ENCODE measurements around the gene TOM1L1. TPM values are rescaled to one million over a fixed set of nuclear protein-coding genes. Genes with fewer than 3 reads are reported as not detected.

The TOM1L1 gene
- total and polyA plus RNA-seq, 4 donors: 21.4 to 119 (median 33.9) TPM

- no peaks in the 10 kb centered on the region for H3K9me3 ChIP-seq (ENCODE audit: control insufficient read depth in 4 of 4, low read length in 3 of 4)
- no peak overlapping the region for H3K4me3 ChIP-seq (ENCODE audit: low read depth in 1 of 3, low read length in 3 of 3)
- no peak overlapping the region for H3K27ac ChIP-seq (ENCODE audit: low read depth in 1 of 2, low read length in 2 of 2)
- H3K9ac ChIP-seq (ENCODE audit: low read depth in 1 of 2, low read length in 2 of 2): no peak overlapping the region
- peaks cover 4 to 31% (median 17%) of the 10 kb centered on the region in 4 donors for H3K36me3 ChIP-seq (ENCODE audit: control insufficient read depth in 4 of 4, insufficient read depth in 3 of 4, low read depth in 1 of 4, low read length in 3 of 4)
- TF ChIP-seq GABPA (IDR thresholded peaks at IDR 0.05 in 1 of 2, conservative IDR thresholded peaks at IDR 0.05 in 1 of 2) (no peak), CTCF (IDR thresholded peaks at IDR 0.05; ENCODE audit: low read depth, low read length, missing input control) (no peak), NR2F2 (IDR thresholded peaks at IDR 0.05) (no peak), YY1 (IDR thresholded peaks at IDR 0.05) (no peak)
- H3K4me1 ChIP-seq (ENCODE audit: control insufficient read depth in 4 of 4, insufficient read depth in 4 of 4, low read length in 3 of 4): peaks cover 2 to 33% (median 18%) of the 10 kb centered on the region in 4 donors
- 85% methylated on average over 2 of the region's 2 CpGs for WGBS
- H3K27me3 ChIP-seq (ENCODE audit: control insufficient read depth in 4 of 4, insufficient read depth in 4 of 4, low read length in 3 of 4): no peaks in the 10 kb centered on the region
- no peak for DNase-seq (ENCODE audit: low spot score)
These were observed 9.1 kb downstream of the TOM1L1 start for GRCh38 chr17:54909766-54910165.

GRCh38 chr17:54916721-54917120 lies 16.1 kb downstream of the TOM1L1 start:
- Histone ChIP-seq H3K36me3 (ENCODE audit: control insufficient read depth in 4 of 4, insufficient read depth in 3 of 4, low read depth in 1 of 4, low read length in 3 of 4) (peaks cover 6 to 63% (median 49%) of the 10 kb centered on the region in 4 donors), H3K9me3 (ENCODE audit: control insufficient read depth in 4 of 4, low read length in 3 of 4) (peaks cover 0 to 2% (median 0%) of the 10 kb centered on the region in 4 donors), H3K27me3 (ENCODE audit: control insufficient read depth in 4 of 4, insufficient read depth in 4 of 4, low read length in 3 of 4) (no peaks in the 10 kb centered on the region), H3K4me3 (ENCODE audit: low read depth in 1 of 3, low read length in 3 of 3) (no peak overlapping the region), H3K4me1 (ENCODE audit: control insufficient read depth in 4 of 4, insufficient read depth in 4 of 4, low read length in 3 of 4) (no peaks in the 10 kb centered on the region), H3K27ac (ENCODE audit: low read depth in 1 of 2, low read length in 2 of 2) (no peak overlapping the region), H3K9ac (ENCODE audit: low read depth in 1 of 2, low read length in 2 of 2) (no peak overlapping the region)
- 96% methylated on average over 2 of the region's 2 CpGs for WGBS
- TF ChIP-seq SP1 (IDR thresholded peaks at IDR 0.05) (no peak), TAF1 (conservative IDR thresholded peaks at IDR 0.05) (no peak), EGR1 (IDR thresholded peaks at IDR 0.05; ENCODE audit: low read depth in 2 of 2) (no peak), GABPA (IDR thresholded peaks at IDR 0.05 in 1 of 2, conservative IDR thresholded peaks at IDR 0.05 in 1 of 2) (no peak), HNF4A (conservative IDR thresholded peaks at IDR 0.05) (no peak), NR2F2 (IDR thresholded peaks at IDR 0.05) (no peak), ZBTB33 (IDR thresholded peaks at IDR 0.05) (no peak), REST (IDR thresholded peaks at IDR 0.05) (no peak), RXRA (IDR thresholded peaks at IDR 0.05) (no peak), CTCF (IDR thresholded peaks at IDR 0.05; ENCODE audit: low read depth, low read length, missing input control) (no peak)
- no peak for DNase-seq (ENCODE audit: low spot score)

All from liver (tissue), 9 donors.